OCI-LY3 (cell line): ENCODE measurements around the gene SCYGR2.

Experiments
- H2AFZ ChIP-seq: fragments of 200-600, 300-600 bp; shearing (Covaris generic); 2 replicates; pipeline ENCODE4 v1.6.0; 2014; ENCODE audit warnings: antibody characterized with exemption, low read depth, low read length
- H3K27ac ChIP-seq: fragments of 200-600, 300-600 bp; sonication (generic); 2 replicates; pipeline ENCODE4 v1.5.1; 2014; ENCODE audit warnings: mild to moderate bottlenecking, low read length, moderate library complexity, mixed read lengths
- H3K27me3 ChIP-seq: fragments of 200-600, 300-600 bp; sonication (generic); 2 replicates; pipeline ENCODE4 v1.6.1; 2014; ENCODE audit warnings: low read depth, low read length, mixed read lengths
- H3K36me3 ChIP-seq: fragments of 200-600, 300-600 bp; sonication (generic); replicated peaks from 2 replicates; pipeline ENCODE3; 2014; ENCODE audit warnings: low read depth, low read length, mixed read lengths
- H3K4me1 ChIP-seq: fragments of 300-600, 200-600 bp; sonication (generic); 2 replicates; pipeline ENCODE4 v1.6.1; 2014; ENCODE audit warnings: low read length, mixed read lengths
- H3K4me2 ChIP-seq: fragments of 200-600, 300-600 bp; sonication (generic); 2 replicates; pipeline ENCODE4 v1.6.1; 2014; ENCODE audit warnings: low read length, mixed read lengths
- H3K4me3 ChIP-seq: fragments of 300-600, 200-600 bp; sonication (generic); 2 replicates; pipeline ENCODE4 v1.5.1; 2014; ENCODE audit warnings: antibody characterized with exemption, mild to moderate bottlenecking, low read length, moderate library complexity
- H3K79me2 ChIP-seq: fragments of 300-600, 200-600 bp; shearing (Covaris generic); 2 replicates; pipeline ENCODE4 v1.6.1; 2014; ENCODE audit warnings: mild to moderate bottlenecking, low read length, mixed read lengths
- H3K9ac ChIP-seq: fragments of 300-600, 200-600 bp; shearing (Covaris generic); 2 replicates; pipeline ENCODE4 v1.6.0; 2014; ENCODE audit warnings: mild to moderate bottlenecking, low read length, moderate library complexity
- H3K9me3 ChIP-seq: fragments of 200-600, 300-600 bp; shearing (Covaris generic); 2 replicates; pipeline ENCODE4 v1.6.1; 2014; ENCODE audit warnings: low read length, mixed read lengths; ENCODE audit not compliant: insufficient read depth
- H4K20me1 ChIP-seq: fragments of 200-600, 300-600 bp; sonication (generic); 2 replicates; pipeline ENCODE4 v1.6.1; 2016; ENCODE audit warnings: low read length, mixed read lengths; ENCODE audit not compliant: insufficient read depth
- EZH2phosphoT487 ChIP-seq: fragments of 200-600 bp; shearing (Covaris generic); IDR thresholded peaks from 2 replicates; pipeline ENCODE4 v1.6.1; 2018; ENCODE audit warnings: antibody characterized with exemption, mixed run types, low read depth
- TF ChIP-seq, protein P1 (sequence below): fragments of 200-600, 300-600 bp; sonication (generic); IDR thresholded peaks from 2 replicates; pipeline ENCODE4 v1.5.1; 2014; ENCODE audit warnings: antibody characterized with exemption, low read length, low read depth

Gene SCYGR2

DNA sequence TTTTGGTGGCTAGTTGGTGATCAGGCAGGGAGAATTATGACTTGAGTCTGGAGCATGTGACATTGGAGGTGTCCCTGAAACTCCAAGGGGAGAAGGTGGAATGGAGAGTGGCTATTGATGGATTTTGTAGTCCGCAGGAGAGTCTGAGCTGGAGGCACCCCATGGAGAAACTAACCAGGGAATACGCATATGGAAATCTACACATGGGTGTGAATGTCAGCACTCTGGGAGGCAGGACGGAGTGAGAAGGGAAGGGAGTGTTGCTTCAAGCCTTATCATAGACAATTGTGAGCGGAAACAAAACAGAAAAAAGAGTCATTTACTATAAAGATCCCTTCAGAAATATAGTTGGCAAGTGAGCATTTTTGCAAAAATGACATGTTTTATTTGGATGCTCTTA, 17.9 kb downstream of the SCYGR2 start:
- H2AFZ ChIP-seq: no peak overlapping the region
- TF ChIP-seq, protein P1, sequence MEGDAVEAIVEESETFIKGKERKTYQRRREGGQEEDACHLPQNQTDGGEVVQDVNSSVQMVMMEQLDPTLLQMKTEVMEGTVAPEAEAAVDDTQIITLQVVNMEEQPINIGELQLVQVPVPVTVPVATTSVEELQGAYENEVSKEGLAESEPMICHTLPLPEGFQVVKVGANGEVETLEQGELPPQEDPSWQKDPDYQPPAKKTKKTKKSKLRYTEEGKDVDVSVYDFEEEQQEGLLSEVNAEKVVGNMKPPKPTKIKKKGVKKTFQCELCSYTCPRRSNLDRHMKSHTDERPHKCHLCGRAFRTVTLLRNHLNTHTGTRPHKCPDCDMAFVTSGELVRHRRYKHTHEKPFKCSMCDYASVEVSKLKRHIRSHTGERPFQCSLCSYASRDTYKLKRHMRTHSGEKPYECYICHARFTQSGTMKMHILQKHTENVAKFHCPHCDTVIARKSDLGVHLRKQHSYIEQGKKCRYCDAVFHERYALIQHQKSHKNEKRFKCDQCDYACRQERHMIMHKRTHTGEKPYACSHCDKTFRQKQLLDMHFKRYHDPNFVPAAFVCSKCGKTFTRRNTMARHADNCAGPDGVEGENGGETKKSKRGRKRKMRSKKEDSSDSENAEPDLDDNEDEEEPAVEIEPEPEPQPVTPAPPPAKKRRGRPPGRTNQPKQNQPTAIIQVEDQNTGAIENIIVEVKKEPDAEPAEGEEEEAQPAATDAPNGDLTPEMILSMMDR: no peak
- no peak for TF ChIP-seq EZH2phosphoT487

GRCh38 chr2:227617316-227618230, 18.9 kb downstream of the SCYGR2 start, which contains the start of gene SCYGR4:
TSS of gene SCYGR4 (plus strand) at chr2:227617498. CDS start at chr2:227617498, 0 bp downstream.
- Histone ChIP-seq H4K20me1 (no peaks in the 10 kb centered on the region), H3K79me2 (no peaks in the 10 kb centered on the region), H2AFZ (no peak within 1 kb of the TSS), H3K4me3 (no peak within 1 kb of the TSS), H3K27me3 (peaks cover 24% of the 10 kb centered on the region), H3K4me1 (peaks cover 31% of the 10 kb centered on the region), H3K36me3 (no peaks in the 10 kb centered on the region), H3K9me3 (no peaks in the 10 kb centered on the region), H3K4me2 (no peak within 1 kb of the TSS), H3K27ac (no peak within 1 kb of the TSS), H3K9ac (no peak within 1 kb of the TSS)
- TF ChIP-seq EZH2phosphoT487: no peak
- TF ChIP-seq, protein P1: no peak

More for the DNA sequence above, 17.9 kb downstream of the SCYGR2 start:
- Histone ChIP-seq H3K9ac (no peak overlapping the region), H4K20me1 (no peaks in the 10 kb centered on the region), H3K4me2 (no peak overlapping the region), H3K4me1 (peaks cover 31% of the 10 kb centered on the region), H3K36me3 (no peaks in the 10 kb centered on the region), H3K27me3 (peaks cover 24% of the 10 kb centered on the region), H3K27ac (no peak overlapping the region), H3K79me2 (no peaks in the 10 kb centered on the region), H3K9me3 (no peaks in the 10 kb centered on the region), H3K4me3 (no peak overlapping the region)

GRCh38 chr2:227623226-227623625, 24.5 kb downstream of the SCYGR2 start:
- Histone ChIP-seq H4K20me1 (no peaks in the 10 kb centered on the region), H3K79me2 (no peaks in the 10 kb centered on the region), H3K4me1 (peaks cover 22% of the 10 kb centered on the region), H3K9me3 (no peaks in the 10 kb centered on the region), H3K27me3 (no peaks in the 10 kb centered on the region), H2AFZ (no peak overlapping the region), H3K4me2 (no peak overlapping the region), H3K36me3 (no peaks in the 10 kb centered on the region), H3K27ac (no peak overlapping the region), H3K4me3 (no peak overlapping the region), H3K9ac (no peak overlapping the region)
- TF ChIP-seq EZH2phosphoT487: no peak
- TF ChIP-seq, protein P1: no peak

DNA sequence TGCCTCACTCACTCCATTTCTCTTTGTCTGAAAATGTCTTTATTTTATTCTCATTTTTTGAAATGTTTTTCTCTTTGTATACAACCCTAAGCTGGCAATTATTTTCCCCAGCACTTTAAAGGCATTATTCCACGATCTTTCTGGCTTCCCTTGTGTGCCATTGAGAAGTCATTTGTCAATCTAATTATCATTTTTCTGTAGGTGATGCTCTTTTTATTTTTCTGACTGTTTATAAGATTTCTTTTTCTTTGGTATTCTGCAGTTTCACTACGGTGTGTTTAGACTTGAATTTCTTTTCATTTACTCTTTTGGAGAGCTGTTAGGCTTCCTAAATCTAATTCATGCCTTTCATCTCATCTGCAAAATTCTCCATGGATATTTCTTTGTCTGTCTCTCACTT, 26.7 kb downstream of the SCYGR2 start:
- H3K79me2 ChIP-seq: no peaks in the 10 kb centered on the region
- H3K4me1 ChIP-seq: peaks cover 14% of the 10 kb centered on the region
- no peak overlapping the region for H3K4me2 ChIP-seq
- no peak overlapping the region for H2AFZ ChIP-seq
- no peak overlapping the region for H3K9ac ChIP-seq
- no peaks in the 10 kb centered on the region for H3K36me3 ChIP-seq
- no peak overlapping the region for H3K4me3 ChIP-seq
- TF ChIP-seq EZH2phosphoT487: no peak
- TF ChIP-seq, protein P1: no peak
- H3K27me3 ChIP-seq: peaks cover 8% of the 10 kb centered on the region
- no peaks in the 10 kb centered on the region for H3K9me3 ChIP-seq
- no peak overlapping the region for H3K27ac ChIP-seq
- H4K20me1 ChIP-seq: no peaks in the 10 kb centered on the region
